ENCODE measurements around the gene KCNK2. TPM values are rescaled to one million over a fixed set of nuclear protein-coding genes. Genes with fewer than 3 reads are reported as not detected.
"Not testable (repeated sequence)": the region's sequence is repeated elsewhere in the genome, so short reads cannot be mapped to it uniquely, and the experiment has no call there.

Gene KCNK2
- total and polyA plus RNA-seq, 2 donors: 3.3 to 5.2 TPM

DNA sequence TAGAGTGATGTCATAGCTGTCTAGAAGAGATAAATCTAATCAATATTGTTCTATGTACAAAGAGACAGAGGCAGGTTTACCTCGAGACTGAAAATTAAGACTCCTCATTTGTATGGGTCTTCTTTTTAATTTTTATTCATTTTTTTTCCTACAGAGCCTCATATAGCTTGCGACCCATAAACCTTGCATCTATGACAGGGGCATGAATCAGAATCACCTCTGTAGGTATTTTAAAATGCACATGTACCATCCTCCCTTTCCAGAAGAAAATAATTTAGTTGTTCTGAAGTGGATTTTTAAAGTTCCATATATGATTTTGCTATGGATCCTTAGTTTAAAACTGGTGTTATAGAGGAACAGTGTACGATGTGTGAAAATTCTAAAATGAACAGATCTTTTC is 64.5 kb downstream of the KCNK2 start:
- H3K4me3 ChIP-seq (ENCODE audit: low read depth, low read length): no peak overlapping the region
- no peak overlapping the region for H3K27ac ChIP-seq (ENCODE audit: low read depth)
- 90% methylated on average over 3 of the region's 3 CpGs for WGBS
- no peaks in the 10 kb centered on the region for H3K4me1 ChIP-seq (ENCODE audit: insufficient read depth)
- no peak for DNase-seq (ENCODE audit: extremely low spot score)
- no peaks in the 10 kb centered on the region for H3K36me3 ChIP-seq (ENCODE audit: insufficient read depth)

DNA sequence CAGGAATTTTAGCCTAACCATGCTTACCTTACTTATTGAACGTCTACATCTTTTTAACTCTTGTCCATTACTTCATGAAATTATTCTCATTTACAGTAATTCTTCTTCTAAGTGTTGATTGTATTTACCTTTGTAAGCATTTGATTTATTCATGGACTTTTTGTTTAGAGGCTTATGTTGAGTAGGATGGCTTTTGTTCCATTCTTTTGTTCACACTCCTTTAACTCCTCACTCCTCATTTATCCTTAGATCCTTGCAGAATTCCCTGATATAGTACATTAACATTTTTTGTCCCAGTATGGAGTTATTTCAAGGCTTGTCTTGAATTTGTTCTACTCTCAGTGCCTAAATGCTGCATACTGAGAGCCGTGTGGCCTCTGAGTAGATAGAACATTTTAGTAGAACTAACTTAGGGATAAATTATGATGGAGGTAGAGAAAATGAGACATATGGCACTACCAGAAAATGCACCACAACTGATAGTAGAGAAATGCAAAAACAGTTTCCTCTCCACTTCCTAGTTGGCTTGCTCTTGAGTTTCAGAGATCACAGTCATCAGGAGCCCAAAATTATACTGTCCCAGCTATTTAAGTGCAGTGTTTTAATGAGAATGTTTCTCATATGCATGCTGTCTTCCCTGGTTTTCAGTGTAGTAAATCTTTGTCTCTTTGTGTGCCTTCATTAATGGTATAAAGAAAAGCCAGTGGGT is 69.5 kb downstream of the KCNK2 start:
- Histone ChIP-seq H3K27ac (ENCODE audit: low read depth) (no peak overlapping the region), H3K4me1 (ENCODE audit: insufficient read depth) (no peaks in the 10 kb centered on the region), H3K4me3 (ENCODE audit: low read depth, low read length) (no peak overlapping the region), H3K36me3 (ENCODE audit: insufficient read depth) (no peaks in the 10 kb centered on the region)
- DNase-seq (ENCODE audit: extremely low spot score): no peak
- 77% methylated on average over 2 of the region's 2 CpGs for WGBS

DNA sequence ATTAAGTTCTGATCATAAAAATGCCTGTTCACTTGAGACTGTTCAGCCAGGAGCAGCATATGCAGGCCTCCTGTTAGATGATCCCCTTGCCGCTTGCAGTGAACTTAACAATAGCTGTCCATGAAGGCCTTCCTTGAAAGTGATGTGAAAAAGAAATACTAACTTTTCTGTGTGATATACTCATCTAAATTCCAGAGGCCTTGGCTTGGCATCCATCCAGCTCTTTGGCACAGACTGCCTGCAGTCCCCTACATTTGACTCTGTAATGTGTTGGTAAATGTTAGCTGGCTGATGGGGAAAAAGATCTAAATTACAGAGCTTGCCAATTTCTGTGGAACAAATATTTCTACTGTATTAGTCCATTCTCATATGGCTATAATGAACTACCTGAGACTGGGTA is 73.7 kb downstream of the KCNK2 start:
- H3K36me3 ChIP-seq (ENCODE audit: insufficient read depth): no peaks in the 10 kb centered on the region
- no peak for DNase-seq (ENCODE audit: extremely low spot score)
- WGBS: 77% methylated on average over 1 of the region's 1 CpG
- H3K27ac ChIP-seq (ENCODE audit: low read depth): no peak overlapping the region
- no peaks in the 10 kb centered on the region for H3K4me1 ChIP-seq (ENCODE audit: insufficient read depth)
- H3K4me3 ChIP-seq (ENCODE audit: low read depth, low read length): no peak overlapping the region

DNA sequence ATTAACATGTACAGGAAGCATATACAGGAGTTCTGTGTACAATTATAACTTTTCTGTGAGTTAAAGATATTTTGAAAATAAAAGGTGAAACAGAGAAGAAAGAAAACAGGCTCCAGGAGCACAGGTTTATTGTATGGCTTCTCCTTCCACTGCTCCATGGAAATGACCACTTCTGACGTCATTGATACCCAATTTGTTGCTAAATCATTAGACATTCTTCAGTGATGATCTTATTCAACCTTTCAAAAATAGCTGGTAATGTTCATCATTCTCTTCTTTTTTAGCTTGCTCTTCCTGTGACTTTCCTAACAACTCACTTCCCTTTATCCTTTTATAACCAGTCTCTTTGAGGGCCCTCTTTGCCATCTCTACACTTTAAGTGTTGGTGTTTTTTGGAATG is 77.8 kb downstream of the KCNK2 start:
- no peaks in the 10 kb centered on the region for H3K36me3 ChIP-seq (ENCODE audit: insufficient read depth)
- WGBS: 54% methylated on average over 1 of the region's 1 CpG
- H3K4me1 ChIP-seq (ENCODE audit: insufficient read depth): no peaks in the 10 kb centered on the region
- H3K4me3 ChIP-seq (ENCODE audit: low read depth, low read length): no peak overlapping the region
- H3K27ac ChIP-seq (ENCODE audit: low read depth): no peak overlapping the region
- no peak for DNase-seq (ENCODE audit: extremely low spot score)

DNA sequence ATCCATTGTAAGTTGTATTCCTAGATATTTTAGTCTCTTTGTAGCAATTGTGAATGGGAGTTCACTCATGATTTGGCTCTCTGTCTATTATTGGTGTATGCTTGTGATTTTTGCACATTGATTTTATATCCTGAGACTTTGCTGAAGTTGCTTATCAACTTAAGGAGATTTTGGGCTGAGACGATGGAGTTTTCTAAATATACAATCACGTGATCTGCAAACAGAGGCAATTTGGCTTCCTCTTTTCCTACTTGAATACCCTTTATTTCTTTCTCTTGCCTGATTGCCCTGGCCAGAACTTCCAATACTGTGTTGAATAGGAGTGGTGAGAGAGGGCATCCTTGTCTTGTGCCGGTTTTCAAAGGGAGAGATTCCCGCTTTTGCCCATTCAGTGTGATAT is 80.6 kb downstream of the KCNK2 start:
- DNase-seq (ENCODE audit: extremely low spot score); H3K4me3 ChIP-seq (ENCODE audit: low read depth, low read length); H3K27ac ChIP-seq (ENCODE audit: low read depth); H3K4me1 ChIP-seq (ENCODE audit: insufficient read depth); H3K36me3 ChIP-seq (ENCODE audit: insufficient read depth): not testable (repeated sequence)
- 95% methylated on average over 4 of the region's 4 CpGs for WGBS

DNA sequence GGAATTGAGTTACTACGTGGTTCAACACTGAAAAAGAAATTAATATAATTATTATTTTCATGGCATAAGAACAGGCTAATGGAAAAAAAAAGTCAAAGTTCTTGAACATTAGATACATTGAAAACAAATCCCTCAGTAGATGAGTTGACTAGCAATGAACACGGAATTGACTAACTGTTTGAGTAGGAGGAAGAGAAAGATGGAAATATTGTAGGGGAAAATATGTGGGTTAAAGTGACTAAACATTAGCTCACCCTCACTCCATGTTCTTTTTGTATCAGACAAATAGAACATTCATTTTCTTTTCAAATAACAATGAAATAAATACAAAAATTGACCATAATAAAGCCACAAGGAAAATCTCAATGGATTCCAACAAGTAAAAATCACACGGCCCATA is 84.3 kb downstream of the KCNK2 start:
- DNase-seq (ENCODE audit: extremely low spot score): no peak
- Histone ChIP-seq H3K36me3 (ENCODE audit: insufficient read depth) (no peaks in the 10 kb centered on the region), H3K27ac (ENCODE audit: low read depth) (no peak overlapping the region), H3K4me3 (ENCODE audit: low read depth, low read length) (no peak overlapping the region), H3K4me1 (ENCODE audit: insufficient read depth) (no peaks in the 10 kb centered on the region)
- WGBS: 87% methylated on average over 3 of the region's 3 CpGs

DNA sequence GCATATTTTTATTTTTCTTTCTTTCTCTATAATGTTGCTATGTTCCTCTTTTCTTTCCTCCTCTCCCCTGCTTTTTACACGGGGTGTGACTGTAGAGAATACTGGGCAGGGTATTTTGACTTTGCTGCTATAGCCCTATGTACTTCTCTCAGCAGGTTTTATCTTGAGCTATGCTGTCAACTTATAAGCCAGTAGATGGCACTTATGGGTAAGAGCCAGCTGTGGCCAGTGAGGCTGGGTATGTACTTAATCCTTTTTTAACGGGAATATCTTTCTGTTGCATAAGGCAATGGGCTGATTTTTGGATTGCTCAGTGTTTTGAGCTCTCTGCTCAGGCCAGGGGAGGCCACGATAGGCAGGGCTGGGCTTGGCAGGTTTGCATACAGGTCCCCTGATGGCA is 99.0 kb downstream of the KCNK2 start:
- H3K36me3 ChIP-seq (ENCODE audit: insufficient read depth): no peaks in the 10 kb centered on the region
- no peak overlapping the region for H3K27ac ChIP-seq (ENCODE audit: low read depth)
- no peaks in the 10 kb centered on the region for H3K4me1 ChIP-seq (ENCODE audit: insufficient read depth)
- DNase-seq (ENCODE audit: extremely low spot score): no peak
- H3K4me3 ChIP-seq (ENCODE audit: low read depth, low read length): no peak overlapping the region
- 76% methylated on average over 3 of the region's 3 CpGs for WGBS

DNA sequence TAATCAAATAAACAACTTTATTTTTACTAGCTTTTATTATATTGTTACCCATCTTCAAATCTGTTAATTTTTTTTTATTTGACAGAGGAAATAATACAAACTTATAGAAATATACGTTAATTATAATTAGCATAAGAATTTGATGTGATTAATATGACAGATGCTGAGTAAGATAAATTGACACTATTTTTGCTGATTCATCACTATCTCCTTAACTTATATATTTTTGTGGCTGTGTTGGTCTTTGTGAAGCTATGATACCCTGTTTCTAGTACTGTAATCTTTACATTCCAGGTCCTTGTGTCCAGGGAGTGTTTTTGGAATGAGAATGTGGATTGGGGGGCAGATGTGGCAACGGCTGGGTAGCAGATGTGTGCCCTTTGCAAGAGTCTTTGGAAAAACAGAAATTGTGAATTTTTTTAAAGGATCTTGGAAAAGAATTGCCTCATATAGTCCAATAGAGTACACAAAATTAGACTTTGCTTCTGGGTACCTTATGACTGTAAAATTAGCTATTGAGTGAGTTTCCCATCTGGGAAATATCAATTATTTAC is 102.6 kb downstream of the KCNK2 start:
- H3K4me1 ChIP-seq (ENCODE audit: insufficient read depth): no peaks in the 10 kb centered on the region

DNA sequence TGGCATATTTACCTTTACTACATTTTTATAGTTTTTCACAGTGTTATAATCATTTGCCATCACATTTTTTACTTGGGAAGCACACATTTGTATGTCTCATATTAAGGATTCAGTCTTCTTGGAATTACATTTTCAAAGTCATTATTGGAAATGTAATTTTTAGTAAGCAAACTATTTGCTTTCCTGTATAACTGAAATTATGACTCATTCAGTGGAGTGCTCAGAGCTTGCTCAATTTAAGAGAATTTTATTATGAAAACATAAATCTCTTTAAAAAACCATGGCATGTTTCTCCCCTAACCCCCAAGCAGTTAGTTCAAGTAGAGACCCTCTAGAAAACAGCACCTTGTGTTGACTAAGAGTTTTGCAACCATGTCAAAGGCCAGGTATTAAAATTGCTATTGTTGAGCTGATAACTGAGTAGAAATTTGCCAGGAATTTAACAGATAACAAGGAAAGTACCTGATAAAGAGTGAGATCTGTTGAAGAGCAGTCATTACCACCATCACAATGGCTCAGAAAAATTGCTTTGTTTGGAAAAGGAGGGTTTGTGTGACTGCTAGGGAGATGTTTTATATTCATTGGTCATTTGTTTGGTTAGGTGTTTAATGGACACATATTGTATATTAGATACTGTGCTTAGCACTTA is 105.9 kb downstream of the KCNK2 start:
- Histone ChIP-seq H3K36me3 (ENCODE audit: insufficient read depth) (no peaks in the 10 kb centered on the region), H3K4me1 (ENCODE audit: insufficient read depth) (no peaks in the 10 kb centered on the region), H3K27ac (ENCODE audit: low read depth) (no peak overlapping the region), H3K4me3 (ENCODE audit: low read depth, low read length) (no peak overlapping the region)
- no peak for DNase-seq (ENCODE audit: extremely low spot score)

More for the DNA sequence above, 102.6 kb downstream of the KCNK2 start:
- Histone ChIP-seq H3K4me3 (ENCODE audit: low read depth, low read length) (no peak overlapping the region), H3K27ac (ENCODE audit: low read depth) (no peak overlapping the region), H3K36me3 (ENCODE audit: insufficient read depth) (no peaks in the 10 kb centered on the region)
- no peak for DNase-seq (ENCODE audit: extremely low spot score)
- WGBS: 84% methylated on average over 2 of the region's 2 CpGs

DNA sequence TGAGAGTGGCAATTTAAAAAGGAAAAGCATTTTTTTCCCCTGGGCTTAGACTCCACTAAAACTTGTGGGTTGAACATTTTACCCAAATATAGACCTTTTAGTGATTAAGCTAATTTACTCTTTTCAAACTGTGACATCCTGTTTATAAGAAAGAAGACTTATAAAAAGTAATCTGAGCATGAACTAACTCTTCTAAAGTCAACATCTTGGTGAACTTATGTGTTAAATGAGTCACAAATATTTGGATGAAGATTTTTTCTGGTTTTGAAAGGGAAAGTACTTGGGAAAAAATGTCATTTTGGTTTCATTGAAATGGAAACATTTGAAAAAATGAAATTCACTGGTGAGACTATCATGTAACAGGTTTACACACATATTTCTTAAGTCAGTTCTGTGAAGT is 109.8 kb downstream of the KCNK2 start:
- Histone ChIP-seq H3K4me1 (ENCODE audit: insufficient read depth) (no peaks in the 10 kb centered on the region), H3K27ac (ENCODE audit: low read depth) (no peak overlapping the region), H3K36me3 (ENCODE audit: insufficient read depth) (no peaks in the 10 kb centered on the region), H3K4me3 (ENCODE audit: low read depth, low read length) (no peak overlapping the region)
- DNase-seq (ENCODE audit: extremely low spot score): no peak

DNA sequence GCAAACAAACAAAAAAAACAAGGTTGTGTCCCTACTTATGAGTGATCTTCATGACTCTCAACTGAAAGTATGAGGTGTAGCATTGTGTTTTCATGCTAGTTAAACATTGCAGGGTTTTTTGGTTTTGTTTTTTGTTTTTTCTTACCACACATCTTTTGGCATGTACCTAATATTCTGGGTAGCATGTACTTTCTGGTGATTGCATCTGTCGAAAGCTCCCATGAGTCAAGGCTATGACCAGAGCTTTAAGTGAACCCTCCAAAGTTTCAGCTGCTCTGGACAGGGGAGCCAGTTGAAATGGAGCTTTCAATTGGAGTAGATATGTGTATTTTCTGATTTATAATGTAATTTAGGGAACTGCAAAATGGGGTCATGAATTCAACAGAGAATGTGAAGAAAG is 115.5 kb downstream of the KCNK2 start:
- Histone ChIP-seq H3K36me3 (ENCODE audit: insufficient read depth) (no peaks in the 10 kb centered on the region), H3K27ac (ENCODE audit: low read depth) (no peak overlapping the region), H3K4me3 (ENCODE audit: low read depth, low read length) (no peak overlapping the region), H3K4me1 (ENCODE audit: insufficient read depth) (no peaks in the 10 kb centered on the region)
- no peak for DNase-seq (ENCODE audit: extremely low spot score)
- 97% methylated on average over 1 of the region's 1 CpG for WGBS

DNA sequence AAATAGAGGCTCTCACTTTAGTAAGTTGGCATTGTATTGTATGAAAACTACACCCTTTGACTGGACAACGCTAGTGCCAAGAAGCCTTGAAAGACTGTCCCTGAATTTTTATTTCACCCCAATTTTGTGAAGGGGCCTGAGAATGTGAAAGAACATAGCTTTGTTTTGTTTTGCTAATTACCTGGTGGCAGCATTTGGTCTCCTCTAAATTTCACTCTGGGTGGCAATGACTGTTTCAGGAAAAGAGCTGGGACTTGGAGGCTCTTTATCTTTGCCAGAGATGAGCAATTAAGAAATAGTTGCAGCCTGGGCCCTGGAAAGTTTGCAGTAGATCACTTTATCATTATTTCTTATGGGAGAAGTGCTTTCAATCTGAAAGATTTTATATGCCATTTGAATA is 117.6 kb downstream of the KCNK2 start:
- Histone ChIP-seq H3K4me1 (ENCODE audit: insufficient read depth) (no peaks in the 10 kb centered on the region), H3K27ac (ENCODE audit: low read depth) (no peak overlapping the region), H3K36me3 (ENCODE audit: insufficient read depth) (no peaks in the 10 kb centered on the region), H3K4me3 (ENCODE audit: low read depth, low read length) (no peak overlapping the region)
- no peak for DNase-seq (ENCODE audit: extremely low spot score)
- 84% methylated on average over 1 of the region's 1 CpG for WGBS

DNA sequence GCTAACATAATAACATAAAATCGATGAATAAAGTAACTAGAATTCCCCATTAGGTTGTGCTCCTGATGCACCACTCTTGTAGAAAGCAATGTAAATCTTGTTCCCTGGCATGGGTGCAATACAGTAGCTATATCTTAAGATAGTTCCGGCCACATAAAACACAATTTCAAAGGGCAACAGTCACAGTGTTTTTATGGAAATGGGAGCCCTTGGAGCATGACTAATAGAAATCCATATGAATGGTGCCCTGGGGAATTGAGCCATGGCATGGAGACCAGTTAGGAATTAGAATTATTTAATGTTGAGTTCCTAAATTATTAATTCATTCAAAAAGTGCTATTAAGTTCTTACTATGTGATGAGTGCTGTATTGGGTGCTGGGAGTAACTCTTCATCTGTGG is 118.7 kb downstream of the KCNK2 start:
- Histone ChIP-seq H3K4me3 (ENCODE audit: low read depth, low read length) (no peak overlapping the region), H3K27ac (ENCODE audit: low read depth) (no peak overlapping the region), H3K36me3 (ENCODE audit: insufficient read depth) (no peaks in the 10 kb centered on the region), H3K4me1 (ENCODE audit: insufficient read depth) (no peaks in the 10 kb centered on the region)
- no peak for DNase-seq (ENCODE audit: extremely low spot score)
- WGBS: 79% methylated on average over 2 of the region's 2 CpGs

DNA sequence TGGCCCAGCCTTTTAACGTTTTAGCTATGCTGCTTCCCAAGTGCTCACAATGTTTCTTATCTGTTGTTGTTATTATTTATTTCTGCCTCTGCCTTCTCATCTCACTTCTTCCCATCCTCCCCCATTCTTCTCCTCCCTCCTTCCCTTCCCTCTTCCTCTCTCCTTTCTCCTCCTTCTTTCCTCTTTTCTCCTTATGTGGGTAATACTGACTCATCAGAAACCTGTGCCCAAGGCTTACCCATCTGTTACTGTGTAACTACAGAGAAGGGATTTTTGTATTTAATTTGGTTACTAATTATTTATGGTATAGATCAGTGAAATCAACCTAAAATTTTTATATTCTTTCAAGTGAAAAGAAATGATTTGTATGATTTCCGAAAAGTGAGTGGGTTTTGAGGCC is 120.3 kb downstream of the KCNK2 start:
- WGBS: 74% methylated on average over 2 of the region's 2 CpGs
- Histone ChIP-seq H3K4me3 (ENCODE audit: low read depth, low read length) (no peak overlapping the region), H3K27ac (ENCODE audit: low read depth) (no peak overlapping the region), H3K4me1 (ENCODE audit: insufficient read depth) (no peaks in the 10 kb centered on the region), H3K36me3 (ENCODE audit: insufficient read depth) (no peaks in the 10 kb centered on the region)
- DNase-seq (ENCODE audit: extremely low spot score): no peak
